HG02938 (cell line): Measurements from ENCODE around the gene SYT9.

Experiments used
- ATAC-seq: cut with Tn5 transposase; IDR thresholded peaks from one replicate; pipeline ENCODE4 v1.9.1; 2021; ENCODE audit warnings: mild to moderate bottlenecking, moderate library complexity; ENCODE audit not compliant: unreplicated experiment

Gene SYT9

GRCh38 chr11:7422544-7423331, 171.0 kb downstream of the SYT9 start:
- ATAC-seq, result no peak

GRCh38 chr11:7423946-7424345, 172.2 kb downstream of the SYT9 start:
- ATAC-seq, result no peak

- no peak for ATAC-seq
Observed at GRCh38 chr11:7427733-7428132, 176.0 kb downstream of the SYT9 start.

- ATAC-seq, result no peak
Observed at GRCh38 chr11:7428196-7428595, 176.5 kb downstream of the SYT9 start.

GRCh38 chr11:7430496-7430895, 178.8 kb downstream of the SYT9 start:
- no peak for ATAC-seq

GRCh38 chr11:7435176-7435575, 183.5 kb downstream of the SYT9 start:
- ATAC-seq, result no peak

- ATAC-seq, result no peak
Observed at GRCh38 chr11:7436146-7436545, 184.4 kb downstream of the SYT9 start.

GRCh38 chr11:7436657-7437056, 185.0 kb downstream of the SYT9 start:
- peak; percentile 75 for ATAC-seq

GRCh38 chr11:7437696-7438095, 186.0 kb downstream of the SYT9 start:
- ATAC-seq, result no peak

GRCh38 chr11:7439746-7440320, 188.1 kb downstream of the SYT9 start:
- no peak for ATAC-seq

- ATAC-seq, result peak; percentile 79
Observed at GRCh38 chr11:7442588-7443215, 191.0 kb downstream of the SYT9 start.

- ATAC-seq, result no peak
Observed at GRCh38 chr11:7444091-7444981, 192.6 kb downstream of the SYT9 start.

GRCh38 chr11:7445564-7445963, 193.9 kb downstream of the SYT9 start:
- no peak for ATAC-seq

GRCh38 chr11:7448201-7448600, 196.5 kb downstream of the SYT9 start:
- no peak for ATAC-seq

- ATAC-seq, result no peak
Observed at GRCh38 chr11:7449211-7449840, 197.6 kb downstream of the SYT9 start.

- ATAC-seq, result no peak
Observed at GRCh38 chr11:7449841-7450214, 198.1 kb downstream of the SYT9 start.

GRCh38 chr11:7450836-7451235, 199.1 kb downstream of the SYT9 start:
- ATAC-seq, result no peak

- ATAC-seq, result no peak
Observed at GRCh38 chr11:7451520-7451919, 199.8 kb downstream of the SYT9 start.

- no peak for ATAC-seq
Observed at GRCh38 chr11:7451952-7452494, 200.3 kb downstream of the SYT9 start.

GRCh38 chr11:7454854-7455253, 203.2 kb downstream of the SYT9 start:
- ATAC-seq, result no peak
